Measurements from ENCODE around the gene FAM20A. TPM values are rescaled to one million over a fixed set of nuclear protein-coding genes. Genes with fewer than 3 reads are reported as not detected.

FAM20A gene
- total and polyA plus RNA-seq, 9 of the 15 experiments (the other 6 are each of a cell fraction or from before 2014, with no cell fraction given) = 0.07 TPM; not detected in 8

DNA sequence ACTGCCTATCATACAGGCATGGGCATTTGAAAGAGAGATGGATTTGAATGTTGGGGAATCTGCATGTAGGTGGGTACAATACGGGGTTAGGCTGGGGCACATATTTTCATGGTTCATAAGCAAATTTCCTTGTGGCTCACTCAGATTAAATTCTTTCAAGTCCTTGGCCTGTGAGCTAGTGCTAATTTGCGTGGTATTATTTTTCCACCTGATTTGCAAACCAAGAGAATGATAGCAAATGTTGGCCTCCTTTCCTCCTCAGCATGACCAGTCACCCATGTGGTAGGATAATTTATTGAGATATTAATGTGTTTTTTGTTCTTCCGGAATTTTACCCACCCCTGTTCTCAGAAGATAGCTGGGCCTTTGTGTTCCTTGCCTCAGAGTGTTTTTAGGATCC lies 22.9 kb downstream of the FAM20A start:
- no peaks in the 10 kb centered on the region for H3K4me1 ChIP-seq (replicated peaks in 1 of 2; ENCODE audit: control insufficient read depth in 2 of 2, insufficient read depth in 2 of 2, low read length in 2 of 2)
- CTCF ChIA-PET (ENCODE audit: low intra/inter-chr PET ratio) = no interaction called here
- BruUV-seq (replicated peaks) = no TSS peak
- TF ChIP-seq RBM22 (IDR thresholded peaks at IDR 0.05; ENCODE audit: low read depth, low read length, poor library complexity, severe bottlenecking) = no peak
- no peak for TF ChIP-seq HIVEP1 (CRISPR knock-in tag; IDR thresholded peaks at IDR 0.05)
- no peak for TF ChIP-seq MAFF (IDR thresholded peaks at IDR 0.05; ENCODE audit: low read length)
- TF ChIP-seq, protein P1, sequence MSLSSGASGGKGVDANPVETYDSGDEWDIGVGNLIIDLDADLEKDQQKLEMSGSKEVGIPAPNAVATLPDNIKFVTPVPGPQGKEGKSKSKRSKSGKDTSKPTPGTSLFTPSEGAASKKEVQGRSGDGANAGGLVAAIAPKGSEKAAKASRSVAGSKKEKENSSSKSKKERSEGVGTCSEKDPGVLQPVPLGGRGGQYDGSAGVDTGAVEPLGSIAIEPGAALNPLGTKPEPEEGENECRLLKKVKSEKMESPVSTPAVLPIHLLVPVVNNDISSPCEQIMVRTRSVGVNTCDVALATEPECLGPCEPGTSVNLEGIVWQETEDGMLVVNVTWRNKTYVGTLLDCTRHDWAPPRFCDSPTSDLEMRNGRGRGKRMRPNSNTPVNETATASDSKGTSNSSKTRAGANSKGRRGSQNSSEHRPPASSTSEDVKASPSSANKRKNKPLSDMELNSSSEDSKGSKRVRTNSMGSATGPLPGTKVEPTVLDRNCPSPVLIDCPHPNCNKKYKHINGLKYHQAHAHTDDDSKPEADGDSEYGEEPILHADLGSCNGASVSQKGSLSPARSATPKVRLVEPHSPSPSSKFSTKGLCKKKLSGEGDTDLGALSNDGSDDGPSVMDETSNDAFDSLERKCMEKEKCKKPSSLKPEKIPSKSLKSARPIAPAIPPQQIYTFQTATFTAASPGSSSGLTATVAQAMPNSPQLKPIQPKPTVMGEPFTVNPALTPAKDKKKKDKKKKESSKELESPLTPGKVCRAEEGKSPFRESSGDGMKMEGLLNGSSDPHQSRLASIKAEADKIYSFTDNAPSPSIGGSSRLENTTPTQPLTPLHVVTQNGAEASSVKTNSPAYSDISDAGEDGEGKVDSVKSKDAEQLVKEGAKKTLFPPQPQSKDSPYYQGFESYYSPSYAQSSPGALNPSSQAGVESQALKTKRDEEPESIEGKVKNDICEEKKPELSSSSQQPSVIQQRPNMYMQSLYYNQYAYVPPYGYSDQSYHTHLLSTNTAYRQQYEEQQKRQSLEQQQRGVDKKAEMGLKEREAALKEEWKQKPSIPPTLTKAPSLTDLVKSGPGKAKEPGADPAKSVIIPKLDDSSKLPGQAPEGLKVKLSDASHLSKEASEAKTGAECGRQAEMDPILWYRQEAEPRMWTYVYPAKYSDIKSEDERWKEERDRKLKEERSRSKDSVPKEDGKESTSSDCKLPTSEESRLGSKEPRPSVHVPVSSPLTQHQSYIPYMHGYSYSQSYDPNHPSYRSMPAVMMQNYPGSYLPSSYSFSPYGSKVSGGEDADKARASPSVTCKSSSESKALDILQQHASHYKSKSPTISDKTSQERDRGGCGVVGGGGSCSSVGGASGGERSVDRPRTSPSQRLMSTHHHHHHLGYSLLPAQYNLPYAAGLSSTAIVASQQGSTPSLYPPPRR (CRISPR knock-in tag; IDR thresholded peaks at IDR 0.05; ENCODE audit: borderline replicate concordance) = no peak
- no peak for TF ChIP-seq ZNF239 (CRISPR knock-in tag; IDR thresholded peaks at IDR 0.05)
- TF ChIP-seq CHD2 (IDR thresholded peaks at IDR 0.05; ENCODE audit: low read depth, low read length) = no peak
- TF ChIP-seq MCM2 (IDR thresholded peaks at IDR 0.05; ENCODE audit: low read depth) = no peak
- no peak for TF ChIP-seq GTF2F1 (IDR thresholded peaks at IDR 0.05; ENCODE audit: low read depth, low read length)
- TF ChIP-seq TARDBP (IDR thresholded peaks at IDR 0.05) = no peak
- TF ChIP-seq ELF4 (CRISPR knock-in tag; IDR thresholded peaks at IDR 0.05) = no peak
- no peak for TF ChIP-seq PHF20 (IDR thresholded peaks at IDR 0.05; ENCODE audit: partially characterized antibody)
- no peak for TF ChIP-seq ZNF347 (CRISPR knock-in tag; IDR thresholded peaks at IDR 0.05; ENCODE audit: low read depth)
- TF ChIP-seq ZNF224 (CRISPR knock-in tag; IDR thresholded peaks at IDR 0.05) = no peak
- no peak for TF ChIP-seq MCM5 (IDR thresholded peaks at IDR 0.05; ENCODE audit: low read depth)
- no peak for TF ChIP-seq ESRRB (CRISPR knock-in tag; IDR thresholded peaks at IDR 0.05; ENCODE audit: borderline replicate concordance)
- TF ChIP-seq, protein P2, sequence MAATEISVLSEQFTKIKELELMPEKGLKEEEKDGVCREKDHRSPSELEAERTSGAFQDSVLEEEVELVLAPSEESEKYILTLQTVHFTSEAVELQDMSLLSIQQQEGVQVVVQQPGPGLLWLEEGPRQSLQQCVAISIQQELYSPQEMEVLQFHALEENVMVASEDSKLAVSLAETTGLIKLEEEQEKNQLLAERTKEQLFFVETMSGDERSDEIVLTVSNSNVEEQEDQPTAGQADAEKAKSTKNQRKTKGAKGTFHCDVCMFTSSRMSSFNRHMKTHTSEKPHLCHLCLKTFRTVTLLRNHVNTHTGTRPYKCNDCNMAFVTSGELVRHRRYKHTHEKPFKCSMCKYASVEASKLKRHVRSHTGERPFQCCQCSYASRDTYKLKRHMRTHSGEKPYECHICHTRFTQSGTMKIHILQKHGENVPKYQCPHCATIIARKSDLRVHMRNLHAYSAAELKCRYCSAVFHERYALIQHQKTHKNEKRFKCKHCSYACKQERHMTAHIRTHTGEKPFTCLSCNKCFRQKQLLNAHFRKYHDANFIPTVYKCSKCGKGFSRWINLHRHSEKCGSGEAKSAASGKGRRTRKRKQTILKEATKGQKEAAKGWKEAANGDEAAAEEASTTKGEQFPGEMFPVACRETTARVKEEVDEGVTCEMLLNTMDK (IDR thresholded peaks at IDR 0.05; ENCODE audit: borderline replicate concordance, insufficient read depth, low read depth, low read length, poor library complexity, severe bottlenecking) = no peak
- POLR2A ChIA-PET = interaction anchor here (0.6 kb wide), 1 partner anchor 286 kb away, joined by 3 read pairs; no protein-coding TSS in a partner anchor
- H3K9me1 ChIP-seq (ENCODE audit: control insufficient read depth, insufficient read depth, low read length) = no peaks in the 10 kb centered on the region
- H2AFZ ChIP-seq (ENCODE audit: low read depth, low read length) = no peak overlapping the region
- no peak for ATAC-seq
- no peak for FAIRE-seq
- H3K4me3 ChIP-seq = no peak overlapping the region
- no peak overlapping the region for H3K27ac ChIP-seq (ENCODE audit: extremely low read depth, low read depth, low read length)
- DNase-seq (ENCODE audit: extremely low read depth in 1 of 4, low spot score in 3 of 4) = no peak
- H3K36me3 ChIP-seq (ENCODE audit: control insufficient read depth, insufficient read depth, low read length) = no peaks in the 10 kb centered on the region
- no peaks in the 10 kb centered on the region for H3K79me2 ChIP-seq (ENCODE audit: control insufficient read depth, insufficient read depth, low read length)
- in situ Hi-C loops (cut with MboI) (no loop called here), intact Hi-C loops (cut with micrococcal nuclease) (no loop called here)
- 0% methylated on average over 3 of the region's 3 CpGs for WGBS (ENCODE audit: insufficient coverage, low coverage, missing lambda C conversion rate)
- no peaks in the 10 kb centered on the region for H4K20me1 ChIP-seq (replicated peaks; ENCODE audit: control insufficient read depth, insufficient read depth, low read length)
- no peak overlapping the region for H3K4me2 ChIP-seq (ENCODE audit: insufficient read depth, low read length)
- peaks cover 12 to 28% of the 10 kb centered on the region in 2 experiments; a peak in 4 of 5 replicates for H3K27me3 ChIP-seq (ENCODE audit: control insufficient read depth in 2 of 2, insufficient read depth in 2 of 2, low read length in 2 of 2)
- H3K9me3 ChIP-seq (replicated peaks; ENCODE audit: control insufficient read depth, insufficient read depth, low read depth, low read length) = no peaks in the 10 kb centered on the region; the same call in 1 of the 2 replicates
- H3K9ac ChIP-seq (ENCODE audit: insufficient read depth in 1 of 2, low read depth in 2 of 2, low read length in 2 of 2) = no peak overlapping the region

Data from K562 (cell line).